Skeletal muscle tissue (tissue), 4 donors: Measurements from ENCODE around the gene ZNF277. TPM values are rescaled to one million over a fixed set of nuclear protein-coding genes. Genes with fewer than 3 reads are reported as not detected.

Experiments used
- H3K27ac ChIP-seq: one replicate; pipeline ENCODE4 v1.7.0; 2013; ENCODE audit warnings: mild to moderate bottlenecking, low read depth, low read length, inconsistent platforms
- H3K27me3 ChIP-seq, 3 donors: one replicate each; pipeline ENCODE4 v1.7.0; 2013; ENCODE audit warnings: low read length in 3 of 3; ENCODE audit not compliant: control insufficient read depth in 3 of 3, insufficient read depth in 3 of 3
- H3K36me3 ChIP-seq, 3 donors: one replicate each; pipeline ENCODE4 v1.7.0; 2013; ENCODE audit warnings: low read length in 3 of 3; ENCODE audit not compliant: control insufficient read depth in 3 of 3, insufficient read depth in 3 of 3
- H3K4me1 ChIP-seq, 3 donors: one replicate each; pipeline ENCODE4 v1.7.0; 2013; ENCODE audit warnings: low read length in 3 of 3, mild to moderate bottlenecking in 3 of 3; ENCODE audit not compliant: control insufficient read depth in 3 of 3, insufficient read depth in 3 of 3
- H3K4me3 ChIP-seq, 3 donors: one replicate each; pipeline ENCODE4 v1.7.0; 2013; ENCODE audit warnings: low read length in 3 of 3
- H3K9ac ChIP-seq, 3 donors: one replicate each; pipeline ENCODE4 v1.7.0; 2013; ENCODE audit warnings: low read length in 3 of 3, mild to moderate bottlenecking in 3 of 3, moderate library complexity in 2 of 3, low read depth in 1 of 3
- H3K9me3 ChIP-seq, 3 donors: one replicate each; pipeline ENCODE4 v1.7.0; 2013; ENCODE audit warnings: low read length in 3 of 3; ENCODE audit not compliant: control insufficient read depth in 3 of 3
- total RNA-seq: library from RNA; depleted of rRNA; stranded (reverse); fragments of >200 nt; gene quantifications from one replicate; pipeline ENCODE4 v1.2.3, GENCODE V29; 2014
- donor health status: Osteomylitis.

The ZNF277 gene
- total RNA-seq, 1 donor from 2014 or later, result 17.7 TPM

- H3K36me3 ChIP-seq, result no peaks in the 10 kb centered on the region
- no peak overlapping the region for H3K9ac ChIP-seq
- H3K27ac ChIP-seq, result no peak overlapping the region
- H3K4me1 ChIP-seq, result peaks cover under 1 to 6% (median 5%) of the 10 kb centered on the region in 3 donors
- H3K27me3 ChIP-seq, result no peaks in the 10 kb centered on the region
- no peak overlapping the region for H3K4me3 ChIP-seq
- no peaks in the 10 kb centered on the region for H3K9me3 ChIP-seq
Measured at GRCh38 chr7:112167147-112167546, 39.3 kb upstream of the ZNF277 start.

- Histone ChIP-seq H3K27me3 (no peaks in the 10 kb centered on the region), H3K27ac (no peak overlapping the region), H3K9me3 (no peaks in the 10 kb centered on the region), H3K4me3 (no peak overlapping the region), H3K9ac (no peak overlapping the region), H3K4me1 (peaks cover 12 to 14% (median 13%) of the 10 kb centered on the region in 3 donors), H3K36me3 (no peaks in the 10 kb centered on the region)
Measured at GRCh38 chr7:112168915-112169314, 37.6 kb upstream of the ZNF277 start.

GRCh38 chr7:112171673-112172072, 34.8 kb upstream of the ZNF277 start:
- H3K9me3 ChIP-seq, result no peaks in the 10 kb centered on the region
- no peak overlapping the region for H3K9ac ChIP-seq
- no peak overlapping the region for H3K27ac ChIP-seq
- no peak overlapping the region for H3K4me3 ChIP-seq
- H3K36me3 ChIP-seq, result no peaks in the 10 kb centered on the region
- peaks cover 13 to 18% (median 15%) of the 10 kb centered on the region in 3 donors for H3K4me1 ChIP-seq
- H3K27me3 ChIP-seq, result no peaks in the 10 kb centered on the region

GRCh38 chr7:112172870-112173567, 33.5 kb upstream of the ZNF277 start:
- H3K27ac ChIP-seq, result peak overlapping the region; percentile 32
- no peaks in the 10 kb centered on the region for H3K36me3 ChIP-seq
- H3K9ac ChIP-seq, result no peak overlapping the region
- H3K4me3 ChIP-seq, result peak overlapping the region; percentile 7 to 22 (median 12)
- H3K9me3 ChIP-seq, result no peaks in the 10 kb centered on the region
- H3K4me1 ChIP-seq, result peaks cover 13 to 18% (median 15%) of the 10 kb centered on the region in 3 donors
- no peaks in the 10 kb centered on the region for H3K27me3 ChIP-seq

GRCh38 chr7:112173568-112173905, 33.0 kb upstream of the ZNF277 start:
- Histone ChIP-seq H3K27ac (peak overlapping the region; percentile 32), H3K4me3 (peak overlapping the region; percentile 7 to 22 (median 12)), H3K4me1 (peaks cover 11 to 18% (median 15%) of the 10 kb centered on the region in 3 donors), H3K36me3 (no peaks in the 10 kb centered on the region), H3K27me3 (no peaks in the 10 kb centered on the region), H3K9me3 (no peaks in the 10 kb centered on the region), H3K9ac (no peak overlapping the region)

GRCh38 chr7:112174192-112174591, 32.3 kb upstream of the ZNF277 start:
- no peak overlapping the region for H3K9ac ChIP-seq
- no peak overlapping the region for H3K27ac ChIP-seq
- peaks cover 10 to 18% (median 15%) of the 10 kb centered on the region in 3 donors for H3K4me1 ChIP-seq
- no peaks in the 10 kb centered on the region for H3K36me3 ChIP-seq
- H3K27me3 ChIP-seq, result no peaks in the 10 kb centered on the region
- no peak overlapping the region for H3K4me3 ChIP-seq
- H3K9me3 ChIP-seq, result no peaks in the 10 kb centered on the region

- Histone ChIP-seq H3K9me3 (no peaks in the 10 kb centered on the region), H3K4me1 (peaks cover 19 to 26% (median 24%) of the 10 kb centered on the region in 3 donors), H3K4me3 (no peak overlapping the region)
Measured at GRCh38 chr7:112176241-112176640, 30.3 kb upstream of the ZNF277 start.

GRCh38 chr7:112176693-112177415, 29.6 kb upstream of the ZNF277 start:
- Histone ChIP-seq H3K4me3 (no peak overlapping the region), H3K9me3 (no peaks in the 10 kb centered on the region), H3K27ac (no peak overlapping the region), H3K9ac (no peak overlapping the region), H3K4me1 (peaks cover 19 to 27% (median 24%) of the 10 kb centered on the region in 3 donors), H3K27me3 (no peaks in the 10 kb centered on the region), H3K36me3 (no peaks in the 10 kb centered on the region)

More at GRCh38 chr7:112176241-112176640, 30.3 kb upstream of the ZNF277 start:
- Histone ChIP-seq H3K27me3 (no peaks in the 10 kb centered on the region), H3K9ac (no peak overlapping the region), H3K36me3 (no peaks in the 10 kb centered on the region), H3K27ac (no peak overlapping the region)

- Histone ChIP-seq H3K27me3 (no peaks in the 10 kb centered on the region), H3K4me3 (no peak overlapping the region), H3K4me1 (peaks cover 26 to 38% (median 27%) of the 10 kb centered on the region in 3 donors), H3K27ac (no peak overlapping the region), H3K9me3 (no peaks in the 10 kb centered on the region), H3K9ac (no peak overlapping the region), H3K36me3 (no peaks in the 10 kb centered on the region)
Measured at GRCh38 chr7:112180223-112180622, 26.3 kb upstream of the ZNF277 start.

- Histone ChIP-seq H3K27me3 (no peaks in the 10 kb centered on the region), H3K4me1 (peaks cover 28 to 47% (median 40%) of the 10 kb centered on the region in 3 donors), H3K9me3 (no peaks in the 10 kb centered on the region), H3K27ac (no peak overlapping the region), H3K4me3 (no peak overlapping the region), H3K36me3 (no peaks in the 10 kb centered on the region), H3K9ac (no peak overlapping the region)
Measured at GRCh38 chr7:112182749-112183148, 23.7 kb upstream of the ZNF277 start.
